ENCODE results near the gene PSMD14.

PSMD14 gene

DNA sequence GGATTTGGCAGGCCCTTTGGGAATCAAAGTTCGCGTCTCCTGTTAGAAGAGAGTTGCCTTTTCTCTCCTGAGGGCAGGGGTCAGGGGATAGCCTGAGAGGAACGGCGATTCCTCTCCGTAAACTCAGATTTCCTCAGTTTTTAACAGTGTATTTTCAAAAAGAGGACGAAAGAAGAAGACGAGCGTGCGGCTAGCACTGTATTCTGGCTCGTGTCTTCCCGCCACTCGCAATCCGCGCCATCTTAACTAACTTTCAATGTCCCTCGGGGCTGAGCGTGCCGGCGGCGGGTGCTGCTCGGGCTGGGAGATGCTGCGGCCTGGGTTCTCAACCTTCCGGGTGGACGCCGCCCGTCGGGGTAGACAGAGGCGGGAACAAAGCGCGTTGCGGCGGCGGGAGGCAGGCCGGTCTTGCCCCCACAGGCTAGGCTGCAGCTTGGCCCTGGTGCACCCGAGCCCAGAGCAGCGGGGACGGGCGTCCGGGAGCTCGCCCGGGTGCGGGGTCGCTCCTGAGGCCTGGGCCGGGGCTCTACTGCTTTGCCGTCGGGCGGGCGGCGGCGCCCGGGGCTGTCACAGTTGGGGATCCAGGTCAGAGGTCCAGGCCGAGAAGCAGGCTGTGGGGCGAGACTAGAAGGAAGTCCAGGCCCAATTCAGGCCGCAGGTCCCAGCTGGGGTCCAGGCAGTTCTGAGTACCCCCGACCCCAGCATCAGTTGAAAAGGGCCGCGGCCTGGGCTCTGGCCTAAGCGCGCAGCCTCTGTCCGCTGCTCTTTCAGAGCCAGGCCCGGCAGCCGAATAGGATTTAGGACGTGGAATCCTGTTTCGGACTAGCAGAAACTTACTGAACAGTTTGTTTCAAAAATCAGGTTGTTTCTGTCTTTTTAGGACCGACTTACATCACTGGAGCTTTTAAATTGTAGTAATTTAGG lies 119.7 kb downstream of the PSMD14 start:
- peak overlapping the region; percentile 76 for H3K27ac Mint-ChIP-seq
- H3K4me3 Mint-ChIP-seq, result peak overlapping the region; percentile 61
- H3K27me3 Mint-ChIP-seq, result peaks cover 66% of the 10 kb centered on the region
- peaks cover 11% of the 10 kb centered on the region for H3K9me3 Mint-ChIP-seq
- H3K36me3 Mint-ChIP-seq, result peaks cover 9% of the 10 kb centered on the region
- H3K4me1 Mint-ChIP-seq, result peaks cover 25% of the 10 kb centered on the region

- no peak overlapping the region for H3K27ac Mint-ChIP-seq
- peaks cover 7% of the 10 kb centered on the region for H3K36me3 Mint-ChIP-seq
- H3K27me3 Mint-ChIP-seq, result peaks cover 64% of the 10 kb centered on the region
- H3K9me3 Mint-ChIP-seq, result peaks cover 5% of the 10 kb centered on the region
- no peak overlapping the region for H3K4me3 Mint-ChIP-seq
- peaks cover 13% of the 10 kb centered on the region for H3K4me1 Mint-ChIP-seq
Measured at GRCh38 chr2:161430386-161430785, 122.2 kb downstream of the PSMD14 start.

DNA sequence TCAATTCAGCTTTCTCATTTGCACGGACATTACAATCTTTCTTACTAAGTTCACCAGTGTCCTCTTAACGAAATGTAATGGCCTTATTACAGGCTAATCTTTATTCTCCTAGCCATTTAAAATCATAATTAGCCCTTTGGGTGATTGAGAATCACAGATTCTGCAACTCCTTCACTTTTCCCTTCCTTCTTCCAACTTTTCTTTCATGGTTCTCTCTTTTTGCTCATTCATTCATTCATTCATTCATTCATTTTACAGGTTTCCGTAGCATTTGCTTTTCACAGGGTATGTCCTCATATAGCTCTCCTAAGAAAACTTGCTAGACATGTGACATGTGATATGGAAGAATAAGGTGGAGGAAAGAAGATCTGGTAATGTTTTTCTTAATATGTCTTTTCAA lies 123.9 kb downstream of the PSMD14 start:
- Mint-ChIP-seq H3K4me3 (no peak overlapping the region), H3K27me3 (peaks cover 62% of the 10 kb centered on the region), H3K4me1 (peaks cover 7% of the 10 kb centered on the region)

GRCh38 chr2:161434118-161434517 lies 125.9 kb downstream of the PSMD14 start:
- H3K4me1 Mint-ChIP-seq, result no peaks in the 10 kb centered on the region
- no peaks in the 10 kb centered on the region for H3K36me3 Mint-ChIP-seq
- peaks cover 58% of the 10 kb centered on the region for H3K27me3 Mint-ChIP-seq
- H3K9me3 Mint-ChIP-seq, result no peaks in the 10 kb centered on the region
- H3K27ac Mint-ChIP-seq, result no peak overlapping the region
- H3K4me3 Mint-ChIP-seq, result no peak overlapping the region

More for the DNA sequence above, 123.9 kb downstream of the PSMD14 start:
- H3K9me3 Mint-ChIP-seq, result no peaks in the 10 kb centered on the region
- H3K36me3 Mint-ChIP-seq, result peaks cover 5% of the 10 kb centered on the region
- no peak overlapping the region for H3K27ac Mint-ChIP-seq

DNA sequence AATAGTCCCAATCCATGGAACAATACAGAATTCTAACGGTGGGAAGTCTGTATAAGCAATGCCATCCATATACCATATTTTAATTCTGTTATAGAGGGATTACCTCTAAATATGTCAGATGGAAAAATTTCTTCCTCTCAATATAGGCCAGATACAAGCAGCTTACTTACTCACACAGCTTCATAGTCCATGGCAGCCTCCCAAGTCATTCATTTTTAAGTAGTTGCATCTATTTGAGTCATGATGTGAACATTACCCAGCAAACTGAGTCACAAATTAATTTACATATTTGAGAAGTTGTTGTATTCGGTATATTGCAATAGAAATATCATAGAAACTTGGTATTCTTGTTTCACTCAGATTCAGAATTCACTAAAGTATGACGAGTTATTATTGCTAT lies 128.2 kb downstream of the PSMD14 start:
- no peak overlapping the region for H3K4me3 Mint-ChIP-seq
- no peaks in the 10 kb centered on the region for H3K4me1 Mint-ChIP-seq

GRCh38 chr2:161438598-161438997 lies 130.4 kb downstream of the PSMD14 start:
- Mint-ChIP-seq H3K4me1 (no peaks in the 10 kb centered on the region), H3K4me3 (no peak overlapping the region), H3K36me3 (no peaks in the 10 kb centered on the region), H3K27me3 (peaks cover 46% of the 10 kb centered on the region), H3K27ac (no peak overlapping the region), H3K9me3 (no peaks in the 10 kb centered on the region)

More for the DNA sequence above, 128.2 kb downstream of the PSMD14 start:
- Mint-ChIP-seq H3K9me3 (no peaks in the 10 kb centered on the region), H3K27me3 (peaks cover 49% of the 10 kb centered on the region), H3K27ac (no peak overlapping the region), H3K36me3 (no peaks in the 10 kb centered on the region)

DNA sequence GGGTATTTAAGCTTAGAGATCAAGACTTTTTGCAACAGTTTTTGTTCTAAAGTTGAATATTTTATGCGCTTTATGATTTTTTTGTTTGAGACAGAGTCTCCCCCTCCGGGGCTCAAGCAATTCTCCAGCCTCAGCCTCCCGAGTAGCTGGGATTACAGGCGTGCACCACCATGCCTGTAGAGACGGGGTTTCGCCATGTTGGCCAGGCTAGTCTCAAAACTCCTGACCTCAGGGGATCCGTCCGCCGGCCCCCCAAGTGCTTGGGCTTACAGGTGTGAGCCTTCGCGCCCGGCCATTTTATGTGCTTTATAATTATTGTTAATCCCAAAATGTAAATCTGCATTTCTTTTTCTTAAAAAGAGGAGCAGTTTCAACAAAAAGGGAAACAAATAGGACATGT lies 136.9 kb downstream of the PSMD14 start:
- H3K4me3 Mint-ChIP-seq, result no peak overlapping the region
- H3K9me3 Mint-ChIP-seq, result no peaks in the 10 kb centered on the region
- H3K36me3 Mint-ChIP-seq, result no peaks in the 10 kb centered on the region
- H3K27me3 Mint-ChIP-seq, result peaks cover 28% of the 10 kb centered on the region
- no peak overlapping the region for H3K27ac Mint-ChIP-seq
- no peaks in the 10 kb centered on the region for H3K4me1 Mint-ChIP-seq

- Mint-ChIP-seq H3K9me3 (no peaks in the 10 kb centered on the region), H3K36me3 (no peaks in the 10 kb centered on the region), H3K27me3 (peaks cover 17% of the 10 kb centered on the region), H3K4me3 (no peak overlapping the region), H3K27ac (no peak overlapping the region), H3K4me1 (no peaks in the 10 kb centered on the region)
Measured at GRCh38 chr2:161448431-161448830, 140.2 kb downstream of the PSMD14 start.

Data from activated naive CD4-positive, alpha-beta T cell treated with anti-CD3 and anti-CD28 coated beads, Interleukin-2, amount 50 U/mL, for 24 hours (primary cell).